HG03442 (cell line): ENCODE data around the gene PTPN1.
"Not testable (repeated sequence)": the region's sequence is repeated elsewhere in the genome, so short reads cannot be mapped to it uniquely, and the experiment has no call there.

ENCODE experiments used
- ATAC-seq: cut with Tn5 transposase; IDR thresholded peaks from one replicate; pipeline ENCODE4 v1.9.1; 2021; ENCODE audit warnings: mild to moderate bottlenecking, moderate library complexity; ENCODE audit not compliant: unreplicated experiment

The PTPN1 gene

DNA sequence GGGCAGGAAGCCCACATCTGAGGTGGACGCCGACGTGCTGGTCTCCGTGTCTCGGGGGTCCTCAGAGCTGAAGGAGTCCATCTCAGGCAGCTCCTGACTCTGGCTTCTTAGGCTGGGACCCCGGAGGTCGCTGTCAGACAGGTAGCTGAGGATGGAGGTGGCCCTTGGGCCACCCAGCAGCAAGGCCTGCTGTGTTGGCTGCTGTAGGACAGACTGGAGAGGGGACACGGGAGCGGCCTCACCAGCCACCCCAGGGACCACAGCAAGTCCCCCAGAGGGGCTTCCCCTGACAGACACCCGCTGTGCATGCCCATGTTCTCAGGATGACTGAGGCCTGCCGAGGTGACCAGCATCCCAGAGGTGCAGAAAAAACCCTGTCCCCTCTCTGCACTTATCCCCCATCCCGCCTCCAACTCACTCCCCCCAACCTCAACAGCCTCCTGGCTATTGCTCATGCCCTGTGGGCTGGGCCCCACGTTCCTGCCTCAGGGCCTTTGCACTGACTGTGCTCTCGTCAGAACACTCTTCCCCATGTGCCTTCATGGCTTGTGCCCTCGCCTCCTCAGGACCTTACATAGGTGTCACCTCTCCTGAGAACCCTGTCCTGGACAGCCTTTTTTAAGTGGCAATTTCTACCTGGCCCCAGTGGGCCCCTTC is 92.4 kb downstream of the PTPN1 start:
- ATAC-seq, result no peak

DNA sequence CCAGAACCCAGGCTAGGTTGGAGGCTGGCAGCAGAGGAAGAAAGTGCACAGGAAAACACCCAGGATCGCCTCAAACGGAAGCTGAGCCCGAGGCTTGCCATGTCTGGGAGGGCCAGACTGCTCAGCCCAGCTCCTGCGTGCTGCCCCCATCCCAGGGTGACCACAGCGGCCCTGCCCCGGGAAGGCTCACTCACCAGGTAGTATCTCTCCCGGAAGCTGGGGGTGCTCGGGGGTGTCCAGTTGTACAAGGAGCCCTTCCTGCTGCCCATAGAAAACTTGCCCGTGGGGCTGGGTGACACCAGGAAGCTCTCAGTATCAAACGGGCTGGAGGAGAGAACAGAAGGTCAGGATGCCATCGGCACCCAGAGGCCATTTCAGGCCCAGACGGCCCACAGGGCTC is 94.3 kb downstream of the PTPN1 start:
- ATAC-seq, result no peak

DNA sequence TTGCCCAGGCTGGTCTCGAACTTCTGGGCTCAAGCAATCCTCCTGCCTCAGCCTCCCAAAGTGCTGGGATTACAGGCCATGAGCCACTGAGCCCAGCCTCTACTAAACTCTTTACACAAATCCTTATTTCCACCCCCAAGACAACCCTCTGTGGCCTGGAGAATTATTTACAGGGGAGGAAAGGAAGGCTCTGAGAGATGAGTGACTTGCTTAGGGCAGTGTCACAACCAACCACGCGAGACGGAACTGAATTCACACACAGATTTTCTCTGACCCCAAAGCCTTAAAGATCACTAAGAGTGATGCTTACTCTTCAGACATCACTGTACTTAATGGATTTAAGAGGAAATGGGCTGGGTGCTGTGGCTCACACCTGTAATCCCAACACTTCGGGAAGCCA is 95.0 kb downstream of the PTPN1 start:
- ATAC-seq, result no peak

DNA sequence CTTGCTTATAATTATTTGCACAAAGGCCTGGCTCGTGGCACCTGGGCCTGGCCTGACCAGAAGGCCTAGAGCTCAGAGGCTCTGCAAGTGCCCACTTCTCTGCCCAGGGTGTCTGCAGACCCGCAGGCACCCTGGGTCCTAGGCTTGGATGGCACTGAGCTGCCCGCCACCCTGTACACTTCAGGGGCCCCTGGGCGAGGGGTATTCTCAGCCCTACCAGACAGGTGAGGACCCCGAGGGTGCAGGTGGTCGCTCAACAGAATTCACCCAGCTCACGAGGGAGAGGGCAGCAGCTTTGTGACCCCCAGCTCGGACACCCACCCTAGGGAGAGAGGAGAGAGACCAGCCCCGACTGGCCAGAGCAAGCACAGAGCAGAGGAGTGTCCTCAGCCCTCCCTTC is 97.3 kb downstream of the PTPN1 start:
- no peak for ATAC-seq

DNA sequence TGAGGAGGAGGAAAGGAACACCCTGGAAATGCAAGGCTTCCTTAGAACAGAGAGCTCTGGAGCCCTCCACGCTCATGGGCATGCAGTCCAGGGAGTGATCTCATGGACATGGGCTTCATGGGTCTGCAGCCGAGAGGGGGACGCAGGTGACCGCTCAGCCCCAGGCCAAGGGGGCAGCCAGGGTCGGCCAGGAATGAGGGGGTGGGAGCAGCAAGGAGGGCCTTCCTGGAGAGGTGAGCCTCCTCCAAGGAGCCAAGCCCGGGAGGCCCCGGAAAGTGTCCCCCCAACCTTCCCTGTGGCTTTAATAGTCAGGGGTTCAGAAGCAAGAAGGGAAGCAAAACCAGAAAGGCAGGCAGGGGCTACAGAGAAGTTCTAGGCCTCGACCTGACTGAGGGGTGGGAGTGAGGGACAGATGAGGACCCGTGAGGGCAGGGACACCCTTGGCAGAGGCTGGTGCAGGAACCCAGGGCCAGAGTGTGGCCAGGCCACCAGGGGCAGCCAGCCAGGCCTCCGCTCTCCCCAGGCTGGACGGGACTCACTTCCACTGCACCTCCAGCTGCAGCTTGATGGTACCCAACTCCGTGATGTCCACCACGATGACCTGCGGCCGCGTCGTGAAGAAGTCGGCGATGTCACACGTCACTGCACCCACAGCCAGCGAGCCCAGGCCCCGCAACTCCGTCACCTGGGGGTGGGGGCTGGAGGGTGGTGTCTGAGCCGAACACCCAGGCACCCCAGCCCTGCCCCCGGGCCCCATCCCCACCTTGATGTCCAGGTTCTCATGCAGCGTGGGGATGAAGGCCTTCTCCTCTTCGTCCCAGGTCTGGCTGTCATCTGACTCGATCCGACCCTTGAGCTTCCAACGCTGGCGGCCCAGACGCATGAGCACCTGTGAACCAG is 97.9 kb downstream of the PTPN1 start:
- ATAC-seq, result no peak

DNA sequence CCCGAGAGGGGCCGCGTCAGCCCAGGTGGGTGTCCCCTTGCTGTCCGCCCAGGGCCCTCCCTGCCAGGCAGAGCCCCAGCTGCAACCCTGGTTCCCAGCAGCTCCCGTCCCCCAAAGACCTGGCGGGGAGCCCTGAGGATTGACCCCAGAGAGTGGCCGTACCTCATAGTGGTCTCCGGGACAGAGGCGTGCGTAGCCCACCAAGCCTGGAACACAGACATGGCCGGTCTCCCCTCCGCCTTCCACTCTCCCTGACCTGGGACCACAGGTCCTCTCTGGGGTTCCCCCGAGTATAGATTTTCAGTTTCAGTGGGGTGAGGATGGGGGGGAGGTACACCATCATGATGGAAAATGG is 98.5 kb downstream of the PTPN1 start:
- ATAC-seq, result no peak

DNA sequence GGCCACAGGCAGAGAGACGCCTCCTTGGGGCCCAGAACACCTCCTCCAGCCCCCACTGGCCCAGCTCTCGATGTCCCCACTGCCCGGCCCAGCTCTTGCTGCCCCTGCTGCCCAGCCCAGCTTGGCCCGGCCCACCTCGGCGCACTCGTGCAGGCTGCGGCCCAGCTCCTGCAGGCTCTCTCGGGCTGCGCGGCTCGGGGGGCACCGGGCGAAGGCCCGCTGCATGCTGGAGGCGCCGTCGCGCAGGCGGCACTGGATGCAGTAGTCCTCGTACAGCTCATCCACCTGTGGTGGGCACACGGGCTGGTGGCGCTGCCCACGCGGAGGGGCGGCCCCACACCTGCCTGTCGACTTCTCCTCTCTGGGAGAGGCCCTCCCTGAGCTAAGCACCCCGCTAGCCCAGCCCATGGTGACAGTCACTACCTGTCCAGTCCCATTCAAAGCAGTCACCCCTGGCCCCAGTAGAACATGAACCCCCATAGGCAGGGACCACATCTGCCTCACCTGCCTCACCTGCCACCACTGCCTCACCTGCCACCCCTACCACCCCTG is 99.3 kb downstream of the PTPN1 start:
- ATAC-seq, result no peak

DNA sequence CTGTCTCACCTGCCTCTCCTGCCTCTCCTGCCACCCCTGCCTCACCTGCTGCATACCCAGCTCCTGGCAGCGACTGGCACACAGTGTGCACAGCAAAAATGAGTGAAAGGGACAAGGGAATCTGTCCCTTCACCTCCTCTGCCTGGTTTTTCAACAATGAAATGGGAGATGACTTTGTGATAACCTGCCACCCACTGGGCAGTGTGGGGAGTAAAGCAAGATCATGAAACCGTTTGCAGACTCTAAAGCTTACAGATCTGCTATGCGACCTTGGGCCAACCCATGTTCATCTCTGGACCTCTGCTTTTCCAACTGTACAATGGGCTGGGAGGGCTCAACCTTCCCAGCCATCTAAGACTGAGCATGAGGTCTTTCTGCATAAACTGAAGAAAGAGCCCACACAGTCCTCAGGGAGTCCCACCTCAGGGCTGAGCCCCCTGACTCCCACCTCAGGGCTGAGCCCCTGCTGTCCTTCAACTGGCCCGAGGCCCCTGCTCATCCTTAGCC is 100.1 kb downstream of the PTPN1 start:
- no peak for ATAC-seq

DNA sequence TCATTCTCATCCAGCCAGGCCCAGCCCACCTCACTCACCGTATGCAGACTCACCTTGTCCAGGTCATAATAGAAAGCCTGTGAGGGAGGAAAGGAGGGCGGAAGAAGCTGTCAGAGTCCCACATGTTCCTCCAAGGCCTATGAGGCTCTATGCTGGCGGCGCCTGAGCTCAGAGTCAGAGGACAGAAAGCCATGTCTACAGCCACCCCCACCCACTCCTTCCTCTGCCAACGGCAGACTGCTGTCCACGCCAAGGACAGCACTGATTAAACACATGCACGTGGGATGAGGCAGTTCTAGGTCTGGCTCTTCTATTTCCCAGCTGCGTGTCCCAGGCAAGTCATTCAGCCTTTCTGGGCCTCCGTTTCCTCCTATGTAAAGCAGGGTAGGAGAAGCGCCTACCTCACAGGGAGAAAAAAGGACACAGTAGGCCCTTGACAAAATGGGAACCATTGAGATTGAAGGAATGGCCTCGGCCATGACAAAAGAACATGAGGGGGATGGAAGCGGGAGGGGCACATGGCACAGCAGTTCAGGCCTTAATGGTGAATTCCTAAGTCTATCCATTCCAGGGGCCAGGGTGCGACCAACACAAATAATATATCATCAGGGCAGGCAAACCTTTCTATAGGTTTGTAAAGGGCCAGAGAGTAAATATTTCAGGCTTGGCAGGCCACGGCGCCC is 101.1 kb downstream of the PTPN1 start:
- ATAC-seq, result no peak

DNA sequence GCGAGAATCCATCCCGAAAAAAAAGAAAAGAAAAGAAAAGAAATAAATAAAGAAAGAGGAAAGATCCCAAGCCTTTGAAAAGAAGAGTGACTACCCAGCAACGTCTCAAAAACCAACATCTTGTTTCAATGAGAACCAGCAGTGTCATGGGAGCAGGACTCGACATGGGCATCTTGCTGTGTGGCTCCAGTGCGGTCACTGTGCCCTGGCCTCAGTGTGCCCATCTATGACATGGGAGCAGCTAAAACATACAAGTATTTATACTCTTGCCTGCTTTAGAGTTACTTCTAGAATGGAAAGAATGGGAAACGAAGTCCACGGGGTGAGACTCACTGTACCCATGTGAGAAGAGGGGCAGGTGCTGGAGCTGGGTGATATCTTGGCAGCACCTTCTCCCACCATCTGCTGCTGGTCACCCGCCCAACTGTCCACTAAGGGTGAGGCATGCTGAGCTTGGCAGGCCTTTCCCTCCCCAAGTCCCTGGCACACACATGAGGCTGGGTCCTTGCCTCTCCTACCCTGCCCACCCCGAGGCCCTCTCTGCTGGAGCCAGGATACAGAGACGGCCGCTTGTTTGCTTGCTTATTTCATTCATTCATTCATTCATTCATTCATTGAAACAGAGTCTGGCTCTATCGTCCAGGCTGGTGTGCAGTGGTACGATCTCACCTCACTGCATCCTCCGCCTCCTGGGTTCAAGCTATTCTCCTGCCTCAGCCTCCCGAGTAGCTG is 103.4 kb downstream of the PTPN1 start:
- no peak for ATAC-seq

DNA sequence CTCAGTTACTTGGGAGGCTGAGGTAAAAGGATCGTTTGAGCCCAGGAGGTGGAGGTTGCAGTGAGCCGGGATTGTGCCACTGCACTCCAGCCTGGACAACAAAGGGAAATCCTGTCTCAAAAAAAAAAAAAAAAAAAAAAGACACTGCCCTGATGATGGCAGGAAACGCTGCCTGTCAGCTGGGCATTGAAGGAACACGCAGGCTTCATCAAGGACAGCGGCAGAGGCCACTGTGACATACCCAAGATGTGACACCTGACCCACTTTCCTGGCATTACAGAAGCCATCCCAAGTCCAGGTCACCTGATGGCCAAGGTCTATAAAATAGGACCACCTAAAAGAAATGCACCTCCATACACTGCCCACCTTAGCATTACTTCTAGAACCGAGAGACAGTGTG is 105.2 kb downstream of the PTPN1 start:
- ATAC-seq, result no peak

DNA sequence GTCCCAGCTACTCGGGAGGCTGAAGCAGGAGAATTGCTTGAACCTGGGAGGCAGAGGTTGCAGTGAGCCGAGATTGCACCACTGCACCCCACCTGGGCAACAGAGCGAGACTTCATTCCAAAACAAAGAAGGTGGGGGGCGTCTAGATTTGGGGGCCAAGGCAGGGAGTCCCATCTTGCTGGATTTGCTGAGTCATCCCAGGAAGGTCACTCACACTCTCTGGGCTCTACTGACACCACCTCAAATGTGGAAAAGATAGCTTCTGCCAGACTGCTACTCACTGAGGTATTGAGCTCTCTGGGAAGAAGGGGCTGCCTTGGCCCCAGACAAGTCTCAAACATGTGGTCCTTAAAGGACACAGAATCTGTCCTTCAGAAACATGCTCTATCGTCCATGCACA is 106.8 kb downstream of the PTPN1 start:
- no peak for ATAC-seq

DNA sequence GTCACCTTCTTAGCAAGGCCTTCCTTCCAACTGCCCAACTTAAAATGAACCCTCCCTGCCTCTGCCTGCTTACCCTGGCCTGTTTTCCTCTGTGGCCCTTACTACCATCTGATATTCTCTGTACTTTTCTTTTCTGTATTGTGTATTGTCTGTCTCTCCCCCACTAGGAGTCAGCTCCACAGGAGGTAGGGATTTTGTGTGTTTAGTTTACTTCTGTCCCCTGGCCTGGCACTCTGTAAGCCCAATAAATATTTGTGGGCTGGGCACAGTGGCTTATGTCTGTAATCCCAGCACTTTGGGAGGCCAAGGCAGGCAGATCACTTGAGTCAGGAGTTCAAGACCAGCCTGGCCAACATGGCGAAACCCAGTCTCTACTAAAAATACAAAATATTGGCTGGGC is 108.4 kb downstream of the PTPN1 start:
- no peak for ATAC-seq

DNA sequence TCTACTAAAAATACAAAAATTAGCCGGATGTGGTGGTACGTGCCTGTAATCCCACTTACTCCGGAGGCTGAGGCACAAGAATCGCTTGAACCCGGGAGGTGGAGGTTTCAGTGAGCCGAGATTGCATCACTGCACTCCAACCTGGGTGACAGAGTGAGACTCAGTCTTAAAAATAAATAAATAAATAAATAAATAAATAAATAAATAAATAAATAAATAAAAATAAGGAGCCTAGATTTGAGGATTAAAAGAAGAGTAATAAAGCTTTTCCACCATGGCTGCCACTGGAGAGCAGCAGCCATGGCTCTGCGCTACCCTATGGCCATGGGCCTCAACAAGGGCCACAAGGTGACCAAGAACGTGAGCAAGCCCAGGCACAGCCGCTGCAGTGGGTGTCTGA is 110.3 kb downstream of the PTPN1 start:
- ATAC-seq, result not testable (repeated sequence)

DNA sequence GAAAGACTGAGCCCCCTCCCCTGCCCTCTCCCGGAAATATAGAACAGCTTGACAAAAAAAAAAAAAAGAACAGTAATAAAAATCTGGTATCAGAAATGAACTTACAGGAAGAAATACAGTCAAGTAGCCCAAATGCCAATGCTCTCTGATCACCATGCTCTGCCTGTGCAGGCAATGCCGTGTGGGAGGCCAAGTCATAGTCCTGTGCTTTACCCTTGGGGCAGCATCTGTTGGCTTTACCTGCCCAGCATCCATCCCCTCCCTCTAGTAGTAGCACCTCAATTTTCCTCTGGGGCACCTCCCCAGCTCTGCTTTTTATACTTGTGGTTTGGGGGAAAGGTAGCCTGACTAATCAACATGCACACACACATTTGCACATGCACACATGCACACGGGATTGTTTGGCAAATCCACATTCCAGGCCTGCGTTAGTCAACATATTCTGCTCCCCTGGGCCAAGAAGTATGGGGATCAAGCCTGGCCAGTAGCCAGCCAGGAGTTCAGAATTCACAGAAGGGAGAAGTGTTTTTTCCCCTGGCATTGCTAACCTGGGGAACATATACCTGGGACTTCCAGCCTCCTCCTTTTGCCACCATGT is 111.0 kb downstream of the PTPN1 start:
- ATAC-seq, result no peak

DNA sequence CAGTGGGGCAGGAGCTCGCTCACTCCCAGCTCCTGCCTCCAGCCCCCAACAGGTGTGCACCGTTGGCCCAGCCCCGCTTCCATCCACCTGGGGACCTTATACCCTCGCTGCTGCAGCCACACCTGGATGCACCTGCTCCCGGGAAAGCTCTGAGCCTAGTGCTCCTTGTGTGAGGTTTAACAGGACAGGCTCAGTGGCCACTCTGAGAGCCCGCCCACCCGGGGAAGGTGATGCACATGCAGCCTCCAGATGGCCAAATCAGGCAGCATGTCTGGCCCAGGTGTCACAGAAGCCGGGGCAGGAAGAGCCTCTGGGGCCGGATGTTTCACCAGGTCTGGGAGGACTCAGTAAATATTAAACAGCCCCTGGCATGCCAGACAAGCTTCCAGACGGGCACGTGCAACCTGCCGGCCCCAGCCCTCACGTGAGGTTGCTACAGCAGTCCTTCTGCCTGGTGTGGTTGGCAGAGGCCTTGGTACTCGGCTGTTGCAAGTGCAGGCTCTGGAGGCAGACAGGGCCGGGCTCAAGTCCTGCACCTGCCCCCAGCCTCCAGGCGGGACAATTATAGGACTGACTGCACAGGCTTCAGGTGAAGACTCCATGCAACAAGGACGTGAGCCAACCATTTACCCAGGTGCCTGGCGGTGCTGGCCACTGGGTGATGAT is 114.3 kb downstream of the PTPN1 start:
- ATAC-seq, result no peak

DNA sequence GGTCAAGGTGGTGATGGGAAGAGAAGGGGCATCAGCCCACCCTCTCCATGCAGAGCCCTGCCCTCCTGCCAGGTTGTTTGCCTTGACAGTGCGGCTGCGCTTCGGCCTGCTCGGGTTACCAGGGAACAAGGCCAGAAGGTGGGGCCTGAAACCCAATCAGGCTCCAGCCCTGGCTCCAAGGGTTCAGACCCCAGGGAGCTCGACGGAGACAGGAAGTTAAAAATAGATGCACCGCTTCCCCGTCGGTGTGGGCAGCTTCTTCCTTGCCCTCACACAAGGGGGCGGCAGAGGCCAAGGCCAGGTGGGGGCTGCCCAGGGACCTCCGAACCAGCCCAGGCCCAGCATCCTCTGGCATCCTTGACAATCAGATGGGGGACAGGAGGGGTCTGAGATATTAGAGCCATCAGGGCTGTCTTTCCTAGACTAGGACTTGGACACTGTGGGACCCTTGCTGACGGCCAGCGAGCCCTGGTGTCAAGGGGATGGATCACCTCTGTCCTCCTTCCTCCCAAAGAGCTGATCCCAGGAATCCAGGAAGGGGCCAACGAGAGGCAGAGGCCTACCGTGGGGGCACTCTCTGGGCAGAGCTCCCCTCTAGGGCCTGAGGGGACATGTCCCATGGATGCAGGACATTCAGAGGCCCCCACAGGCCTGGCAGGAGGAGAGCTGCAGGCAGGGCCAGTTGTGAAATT is 115.9 kb downstream of the PTPN1 start:
- ATAC-seq, result no peak

DNA sequence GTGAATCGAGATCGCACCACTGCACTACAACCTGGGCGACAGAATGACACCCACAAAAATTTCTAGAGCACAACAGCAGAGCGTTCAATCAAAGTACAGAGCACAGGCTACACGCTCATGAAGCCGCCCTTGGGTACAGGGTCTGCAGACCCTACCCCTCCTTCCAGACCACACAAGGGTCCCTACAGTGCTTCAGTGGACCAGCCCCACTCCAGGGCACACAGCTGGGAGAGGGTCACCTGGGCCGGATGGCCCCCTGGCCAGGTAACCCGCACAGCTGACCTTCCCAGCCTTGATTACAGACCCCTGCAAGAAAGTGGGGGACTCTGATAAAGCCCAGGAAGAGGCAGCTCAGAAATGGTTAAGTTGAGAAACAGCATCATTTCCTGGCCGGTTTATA is 117.6 kb downstream of the PTPN1 start:
- no peak for ATAC-seq

DNA sequence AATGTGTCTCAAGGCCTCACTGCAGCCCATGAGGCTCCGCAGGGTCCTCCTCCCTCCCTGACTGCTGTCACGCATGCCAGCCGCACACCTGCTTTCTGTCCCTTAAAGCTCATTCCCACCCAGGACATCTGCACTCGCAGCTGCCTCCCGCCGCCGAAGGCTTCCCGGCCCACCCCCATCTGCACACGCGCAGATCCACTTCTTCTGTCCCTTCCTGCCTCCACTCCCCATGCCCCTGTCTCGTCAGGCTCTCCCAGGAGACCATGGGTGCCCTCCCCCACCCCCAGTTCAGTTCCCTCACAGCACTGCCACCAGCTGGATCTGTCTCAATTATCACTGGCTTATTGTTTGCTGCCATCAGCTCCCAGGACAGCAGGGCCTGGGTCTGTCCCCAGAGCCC is 118.1 kb downstream of the PTPN1 start:
- no peak for ATAC-seq
